ENCODE measurements around the gene ANKRD6.

The ANKRD6 gene

GRCh38 chr6:89471287-89471867, 38.4 kb downstream of the ANKRD6 start:
- DNase-seq (ENCODE audit: low read depth in 3 of 3), result no peak

- no peak for DNase-seq (ENCODE audit: low read depth in 3 of 3)
Observed at GRCh38 chr6:89475101-89475500, 42.1 kb downstream of the ANKRD6 start.

GRCh38 chr6:89475634-89476033, 42.7 kb downstream of the ANKRD6 start:
- DNase-seq (ENCODE audit: low read depth in 3 of 3), result no peak

GRCh38 chr6:89479897-89480296, 46.9 kb downstream of the ANKRD6 start:
- DNase-seq (ENCODE audit: low read depth in 3 of 3), result no peak

- no peak for DNase-seq (ENCODE audit: low read depth in 3 of 3)
Observed at GRCh38 chr6:89481695-89482094, 48.7 kb downstream of the ANKRD6 start.

- no peak for DNase-seq (ENCODE audit: low read depth in 3 of 3)
Observed at GRCh38 chr6:89482126-89482525, 49.2 kb downstream of the ANKRD6 start.

GRCh38 chr6:89483111-89483720, 50.3 kb downstream of the ANKRD6 start:
- DNase-seq (ENCODE audit: low read depth in 3 of 3), result no peak

- no peak for DNase-seq (ENCODE audit: low read depth in 3 of 3)
Observed at GRCh38 chr6:89485320-89485719, 52.4 kb downstream of the ANKRD6 start.

GRCh38 chr6:89487864-89488263, 54.9 kb downstream of the ANKRD6 start:
- DNase-seq (ENCODE audit: low read depth in 3 of 3), result no peak

GRCh38 chr6:89488438-89488837, 55.5 kb downstream of the ANKRD6 start:
- no peak for DNase-seq (ENCODE audit: low read depth in 3 of 3)

- DNase-seq (ENCODE audit: low read depth in 3 of 3), result no peak
Observed at GRCh38 chr6:89489078-89489477, 56.1 kb downstream of the ANKRD6 start.

GRCh38 chr6:89492025-89492640, 59.2 kb downstream of the ANKRD6 start:
- no peak for DNase-seq (ENCODE audit: low read depth in 3 of 3)

- no peak for DNase-seq (ENCODE audit: low read depth in 3 of 3)
Observed at GRCh38 chr6:89494131-89494793, 61.3 kb downstream of the ANKRD6 start.

GRCh38 chr6:89495961-89496535, 63.1 kb downstream of the ANKRD6 start:
- no peak for DNase-seq (ENCODE audit: low read depth in 3 of 3)

GRCh38 chr6:89500611-89501010, 67.7 kb downstream of the ANKRD6 start:
- no peak for DNase-seq (ENCODE audit: low read depth in 3 of 3)

GRCh38 chr6:89501222-89501621, 68.3 kb downstream of the ANKRD6 start:
- no peak for DNase-seq (ENCODE audit: low read depth in 3 of 3)

- DNase-seq (ENCODE audit: low read depth in 3 of 3), result no peak
Observed at GRCh38 chr6:89501753-89502152, 68.8 kb downstream of the ANKRD6 start.

- DNase-seq (ENCODE audit: low read depth in 3 of 3), result no peak
Observed at GRCh38 chr6:89503641-89504040, 70.7 kb downstream of the ANKRD6 start.

GRCh38 chr6:89505847-89506246, 72.9 kb downstream of the ANKRD6 start:
- DNase-seq (ENCODE audit: low read depth in 3 of 3), result no peak

- no peak for DNase-seq (ENCODE audit: low read depth in 3 of 3)
Observed at GRCh38 chr6:89506716-89507617, 74.0 kb downstream of the ANKRD6 start.

- DNase-seq (ENCODE audit: low read depth in 3 of 3), result no peak
Observed at GRCh38 chr6:89508755-89509563, 76.0 kb downstream of the ANKRD6 start.

Measured in stimulated activated CD4-positive, alpha-beta T cell treated with anti-CD3 and anti-CD28 coated beads, TNF-alpha, amount 100 ng/mL, for 48 hours (primary cell).